HG02840 (cell line): ENCODE results near the gene GHR.
"Not testable (repeated sequence)": the region's sequence is repeated elsewhere in the genome, so short reads cannot be mapped to it uniquely, and the experiment has no call there.

Experiments
- ATAC-seq: cut with Tn5 transposase; IDR thresholded peaks from one replicate; pipeline ENCODE4 v1.9.1; 2021; ENCODE audit warnings: mild to moderate bottlenecking, moderate library complexity, moderate number of reproducible peaks; ENCODE audit not compliant: unreplicated experiment, low FRiP score

The GHR gene

GRCh38 chr5:42561656-42562055, 138.4 kb downstream of the GHR start:
- no peak for ATAC-seq

GRCh38 chr5:42564689-42565356, 141.6 kb downstream of the GHR start:
- ATAC-seq, result no peak

GRCh38 chr5:42566652-42567295, 143.5 kb downstream of the GHR start:
- ATAC-seq, result no peak

- ATAC-seq, result no peak
Observed at GRCh38 chr5:42569325-42569724, 146.1 kb downstream of the GHR start.

GRCh38 chr5:42569953-42570548, 146.8 kb downstream of the GHR start:
- ATAC-seq, result no peak

- no peak for ATAC-seq
Observed at GRCh38 chr5:42570966-42571960, 148.0 kb downstream of the GHR start.

GRCh38 chr5:42572313-42572712, 149.1 kb downstream of the GHR start:
- no peak for ATAC-seq

GRCh38 chr5:42573386-42573785, 150.1 kb downstream of the GHR start:
- no peak for ATAC-seq

GRCh38 chr5:42575914-42576313, 152.7 kb downstream of the GHR start:
- not testable (repeated sequence) for ATAC-seq

- ATAC-seq, result not testable (repeated sequence)
Observed at GRCh38 chr5:42578901-42579300, 155.7 kb downstream of the GHR start.

GRCh38 chr5:42579320-42579719, 156.1 kb downstream of the GHR start:
- no peak for ATAC-seq

GRCh38 chr5:42581845-42582244, 158.6 kb downstream of the GHR start:
- ATAC-seq, result no peak

- ATAC-seq, result no peak
Observed at GRCh38 chr5:42582723-42583122, 159.5 kb downstream of the GHR start.

- no peak for ATAC-seq
Observed at GRCh38 chr5:42583322-42583721, 160.1 kb downstream of the GHR start.

- ATAC-seq, result no peak
Observed at GRCh38 chr5:42586625-42587024, 163.4 kb downstream of the GHR start.

GRCh38 chr5:42587096-42587723, 164.0 kb downstream of the GHR start:
- ATAC-seq, result no peak

GRCh38 chr5:42590566-42590965, 167.3 kb downstream of the GHR start:
- ATAC-seq, result no peak

- no peak for ATAC-seq
Observed at GRCh38 chr5:42591015-42591414, 167.8 kb downstream of the GHR start.

GRCh38 chr5:42592401-42593140, 169.3 kb downstream of the GHR start:
- no peak for ATAC-seq

- ATAC-seq, result no peak
Observed at GRCh38 chr5:42593591-42593990, 170.4 kb downstream of the GHR start.
